Measurements from ENCODE around the gene KLHL10. TPM values are rescaled to one million over a fixed set of nuclear protein-coding genes. Genes with fewer than 3 reads are reported as not detected.
"Not testable (repeated sequence)": the region's sequence is repeated elsewhere in the genome, so short reads cannot be mapped to it uniquely, and the experiment has no call there.

The KLHL10 gene
- total RNA-seq, 1 donor from 2014 or later, result not detected

GRCh38 chr17:41860254-41860931, 22.8 kb downstream of the KLHL10 start:
- DNase-seq, result no peak

- DNase-seq, result no peak
These were observed 25.6 kb downstream of the KLHL10 start for GRCh38 chr17:41863074-41863848.

GRCh38 chr17:41864498-41864835, 26.8 kb downstream of the KLHL10 start:
- no peak for DNase-seq

- peak; percentile 94 for DNase-seq
These were observed 27.4 kb downstream of the KLHL10 start, which contains the start of gene KLHL11 for GRCh38 chr17:41864836-41865595. Gene KLHL11 (minus strand): TSS chr17:41865423. CDS start chr17:41865370, 53 bp downstream.

GRCh38 chr17:41865596-41865893, 27.9 kb downstream of the KLHL10 start:
- no peak for DNase-seq

DNA sequence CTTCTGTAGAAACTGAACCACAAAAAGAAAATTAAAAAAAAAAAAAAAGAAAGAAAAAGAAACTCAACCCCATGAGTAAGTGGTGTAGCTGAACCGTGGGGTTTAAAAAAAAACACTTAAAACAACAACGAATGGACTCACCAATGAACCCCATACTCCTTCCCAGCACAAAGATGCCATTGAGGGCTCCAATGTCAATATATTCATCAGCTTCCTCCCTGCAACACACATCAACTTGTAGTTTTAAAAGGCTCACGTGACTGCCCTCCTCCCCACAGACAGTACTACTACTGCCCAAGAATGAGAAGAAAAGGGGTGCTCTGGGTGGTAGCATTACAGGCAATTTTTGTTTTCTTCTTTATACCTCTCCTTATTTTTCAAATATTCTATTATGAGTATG, 30.9 kb downstream of the KLHL10 start:
- DNase-seq, result no peak

DNA sequence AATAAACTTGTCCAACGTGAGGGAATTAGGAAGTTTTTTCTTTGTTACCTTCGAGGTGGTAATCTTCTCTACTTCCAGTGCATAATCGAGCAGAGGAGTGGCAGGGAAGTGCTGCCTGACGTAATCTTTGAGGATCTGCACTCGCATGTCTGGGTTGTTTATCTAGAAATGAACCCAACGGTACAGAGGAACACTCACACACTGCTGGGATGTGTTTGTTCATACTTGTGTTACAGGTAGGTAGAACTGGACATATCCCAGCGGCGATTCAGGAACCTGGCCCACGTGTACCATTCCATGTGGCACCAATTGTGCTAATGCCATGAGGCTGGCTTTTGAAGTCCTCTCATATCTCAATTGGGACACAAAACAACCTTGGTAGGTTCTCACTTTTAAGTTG, 31.8 kb downstream of the KLHL10 start:
- no peak for DNase-seq

DNA sequence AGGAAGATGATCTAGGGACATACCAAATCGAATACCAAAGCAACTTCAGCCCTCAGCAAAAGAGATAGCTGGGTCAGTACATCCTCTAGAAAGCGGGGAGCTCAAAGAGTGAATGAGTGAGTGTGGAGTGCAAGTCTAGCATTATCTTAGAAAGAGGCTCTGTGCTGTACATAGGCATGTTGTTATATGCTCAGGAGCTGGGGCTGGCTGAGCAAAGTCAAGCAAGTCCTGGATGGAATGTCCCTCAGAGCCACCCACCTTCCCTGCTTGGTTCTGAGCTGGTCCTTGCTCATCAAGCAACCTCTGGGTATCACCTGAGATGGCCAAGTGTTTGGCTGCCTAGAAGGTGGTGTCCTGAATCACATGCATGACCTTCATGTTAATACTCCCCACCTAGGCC, 32.5 kb downstream of the KLHL10 start:
- DNase-seq, result no peak

DNA sequence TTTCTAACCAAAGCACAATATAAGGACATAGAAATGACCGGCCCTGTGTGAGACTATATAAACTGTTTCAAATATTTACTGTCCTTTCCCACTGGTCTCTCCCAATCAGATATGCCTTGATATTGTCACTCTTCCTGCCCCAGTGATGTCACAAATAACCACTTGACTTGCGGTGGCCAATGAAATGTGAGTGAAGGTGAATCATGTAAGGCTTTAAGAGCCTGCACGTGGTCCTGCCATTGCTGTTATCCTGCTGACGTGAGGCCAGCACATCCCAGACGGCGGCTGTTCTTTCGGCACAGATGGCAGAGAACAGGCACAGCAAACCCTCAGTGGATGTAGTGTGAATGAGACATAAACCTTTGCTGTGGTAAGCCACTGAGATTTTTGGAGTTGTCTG, 33.0 kb downstream of the KLHL10 start:
- peak; percentile 26 for DNase-seq

GRCh38 chr17:41871789-41872188, 34.2 kb downstream of the KLHL10 start:
- no peak for DNase-seq

- no peak for DNase-seq
These were observed 36.1 kb downstream of the KLHL10 start for GRCh38 chr17:41873559-41874292.

GRCh38 chr17:41874293-41874670, 36.7 kb downstream of the KLHL10 start:
- DNase-seq, result not testable (repeated sequence)

DNA sequence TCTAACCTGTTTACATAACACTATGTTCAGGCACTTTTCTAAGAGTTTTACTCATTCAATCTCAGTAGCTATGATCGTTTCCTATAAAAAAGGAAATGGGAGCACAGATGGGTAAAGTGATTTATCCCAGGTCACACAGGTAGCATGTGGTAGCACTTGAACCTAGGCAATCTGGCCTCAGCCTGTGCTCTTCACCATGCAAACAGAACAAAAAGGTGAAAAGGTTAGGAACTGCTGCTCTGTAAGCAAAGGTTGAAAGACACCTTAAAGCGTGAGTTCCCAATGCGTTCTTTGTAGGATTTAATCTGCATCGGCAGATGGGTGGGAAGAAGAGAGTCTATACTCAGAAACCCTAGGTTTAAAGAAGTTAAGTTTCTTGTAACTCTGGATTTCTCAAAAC, 42.5 kb downstream of the KLHL10 start:
- DNase-seq, result no peak

DNA sequence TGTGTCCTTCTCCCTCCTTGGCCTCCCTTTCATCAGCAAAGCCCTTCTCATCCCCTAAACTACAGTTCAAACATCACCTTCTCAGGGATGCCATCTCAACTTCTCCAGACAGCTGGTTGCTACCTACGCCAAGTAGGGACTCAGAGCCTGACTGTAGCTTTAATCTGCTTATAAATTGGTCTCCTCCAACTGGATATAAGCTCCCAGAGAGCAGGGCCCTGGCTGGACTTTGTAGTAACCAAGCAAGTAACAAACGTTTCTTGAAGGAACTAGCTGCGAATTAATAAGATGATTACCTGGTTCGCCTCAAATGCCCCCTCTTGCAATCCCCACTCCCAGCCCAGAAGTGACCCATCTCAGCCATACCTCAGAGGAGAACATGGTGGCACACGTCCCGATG, 45.1 kb downstream of the KLHL10 start:
- no peak for DNase-seq

DNA sequence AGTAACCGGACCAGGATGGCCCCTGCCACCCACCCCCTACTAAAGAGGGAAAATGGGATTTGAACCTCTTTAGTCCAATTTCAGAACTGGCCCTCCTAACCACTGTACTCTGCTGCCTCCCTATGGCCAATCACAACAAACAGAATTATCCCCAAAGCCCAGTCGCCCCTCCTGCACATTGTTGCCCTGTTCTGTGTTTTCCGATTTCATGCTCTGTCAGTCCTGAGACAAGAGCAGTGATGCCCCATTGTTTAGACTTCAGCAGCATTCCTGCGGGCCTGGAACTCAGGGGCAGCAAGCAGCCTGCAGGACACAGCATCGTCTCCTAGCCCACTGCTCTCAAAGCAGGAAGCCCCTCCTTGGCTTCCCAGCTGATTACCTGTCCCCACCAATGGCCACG, 48.1 kb downstream of the KLHL10 start:
- peak; percentile 21 for DNase-seq

GRCh38 chr17:41888332-41888965, 50.8 kb downstream of the KLHL10 start:
- DNase-seq, result no peak

GRCh38 chr17:41891135-41892020, 53.8 kb downstream of the KLHL10 start:
- peak; percentile 26 for DNase-seq

DNA sequence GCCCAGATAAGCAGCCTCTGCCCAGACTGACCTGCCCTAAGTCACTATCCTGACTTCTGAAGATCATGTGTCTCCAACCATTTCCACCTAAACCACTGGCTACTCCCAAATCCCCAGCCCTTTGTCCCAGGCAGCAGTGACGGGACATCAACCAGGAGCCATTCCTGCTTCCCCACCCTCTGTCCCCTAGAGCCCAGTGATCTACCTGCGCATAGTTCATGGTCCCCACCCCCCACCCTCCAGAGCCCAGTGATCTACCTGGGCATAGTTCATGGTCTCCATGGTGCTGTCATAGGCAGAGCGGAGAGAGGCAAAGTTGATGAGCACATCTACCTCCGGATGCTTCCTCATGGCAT, 54.4 kb downstream of the KLHL10 start:
- DNase-seq, result no peak

DNA sequence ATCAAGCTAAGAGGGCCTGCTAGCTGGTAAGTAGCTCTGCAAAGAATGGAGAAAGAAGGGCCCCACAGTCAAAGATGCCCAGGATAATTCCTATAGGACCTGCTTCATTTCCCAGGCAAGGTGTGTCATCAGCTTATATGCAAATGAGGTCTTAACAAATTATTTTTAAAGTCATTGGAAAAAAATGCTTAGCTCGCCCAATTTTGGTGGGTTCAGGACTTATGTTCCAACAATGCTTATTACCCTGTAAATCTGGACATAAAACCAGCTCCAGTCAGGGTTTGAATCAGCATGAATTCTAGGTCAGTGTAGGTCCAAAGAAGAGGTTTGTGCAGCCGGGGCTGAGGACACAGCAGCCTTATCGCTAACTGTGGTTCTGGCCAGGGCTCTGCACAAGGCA, 55.8 kb downstream of the KLHL10 start:
- DNase-seq, result no peak

GRCh38 chr17:41894791-41895331, 57.2 kb downstream of the KLHL10 start:
- DNase-seq, result peak; percentile 30

DNA sequence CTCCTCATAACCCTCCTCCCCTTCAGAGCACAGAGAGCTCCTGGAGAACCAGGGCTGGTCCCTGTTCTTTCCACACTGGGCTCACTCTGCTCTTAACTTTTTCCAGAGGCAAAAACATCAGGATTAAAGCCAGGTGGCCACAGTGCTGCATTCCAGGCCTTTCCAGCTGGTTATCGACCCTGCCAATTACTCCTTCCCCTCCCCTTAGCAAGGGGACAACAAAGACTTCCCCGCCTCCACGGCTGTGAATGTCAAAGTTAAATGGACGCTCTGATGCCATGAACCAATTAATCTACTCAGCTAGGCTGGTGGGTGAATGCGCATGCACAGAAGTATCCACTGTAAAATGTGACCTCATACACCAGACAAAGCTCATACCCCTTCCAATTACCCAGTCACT, 58.0 kb downstream of the KLHL10 start:
- no peak for DNase-seq
